AG04449 (cell line): ENCODE measurements around the gene FLOT1.

Experiments
- CTCF ChIA-PET: fragments of 350-600 bp; formaldehyde crosslinking; extraction: SDS; loops from one replicate; lab custom pipeline; 2021; ENCODE audit warnings: antibody characterized with exemption; lab: Yijun Ruan, JAX
- POLR2A ChIA-PET: fragments of 400-600, 350-600 bp; formaldehyde crosslinking; extraction: SDS; loops from one replicate; lab custom pipeline; 2020; ENCODE audit warnings: antibody characterized with exemption, inconsistent platforms; lab: Yijun Ruan, JAX
- DNase-seq: peaks from one replicate; pipeline ENCODE4 v3.0.0-alpha.2; 2010; ENCODE audit warnings: low read depth, low spot score
- H3K4me3 ChIP-seq: 2 replicates; pipeline ENCODE4 v1.5.1; 2011; ENCODE audit warnings: low read depth, mild to moderate bottlenecking, control low read depth, low read length
- TF ChIP-seq, protein P1 (sequence below): IDR thresholded peaks from one replicate; pipeline ENCODE4 v1.5.1; 2011; ENCODE audit warnings: mild to moderate bottlenecking, moderate library complexity, low read length, control low read depth, inconsistent platforms; ENCODE audit not compliant: insufficient read depth; ENCODE audit errors: missing control alignments

The FLOT1 gene

DNA sequence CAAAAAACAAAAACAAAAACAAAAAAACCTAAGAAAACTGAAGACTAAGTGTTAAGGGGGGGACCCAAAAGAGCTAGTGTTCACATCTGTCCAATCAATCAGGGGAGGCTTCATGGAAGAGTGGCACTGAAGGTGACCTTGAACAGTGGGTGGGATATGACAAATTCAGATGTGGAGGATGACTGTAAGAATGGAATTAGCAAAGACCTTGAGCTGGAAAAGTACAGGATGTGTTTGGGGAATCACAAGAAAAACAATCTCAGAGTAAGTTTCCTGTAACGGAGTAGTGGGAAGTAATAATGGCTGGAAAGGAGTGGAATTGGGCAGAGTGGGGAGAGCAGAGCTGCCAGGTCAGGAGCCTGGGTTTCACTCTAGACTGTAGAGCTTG, 4.8 kb upstream of the FLOT1 start:
- H3K4me3 ChIP-seq, result no peak overlapping the region
- ChIA-PET CTCF (interaction anchor here (0.9 to 2.1 kb wide), 10 partner anchors 16 to 340 kb away, joined by 3 to 9 read pairs (median 4); no protein-coding TSS in a partner anchor), POLR2A (interaction anchor here (0.5 to 1.2 kb wide), 2 partner anchors 35 to 37 kb away, joined by 3 to 5 read pairs; no protein-coding TSS in a partner anchor)
- no peak for DNase-seq
- TF ChIP-seq, protein P1, sequence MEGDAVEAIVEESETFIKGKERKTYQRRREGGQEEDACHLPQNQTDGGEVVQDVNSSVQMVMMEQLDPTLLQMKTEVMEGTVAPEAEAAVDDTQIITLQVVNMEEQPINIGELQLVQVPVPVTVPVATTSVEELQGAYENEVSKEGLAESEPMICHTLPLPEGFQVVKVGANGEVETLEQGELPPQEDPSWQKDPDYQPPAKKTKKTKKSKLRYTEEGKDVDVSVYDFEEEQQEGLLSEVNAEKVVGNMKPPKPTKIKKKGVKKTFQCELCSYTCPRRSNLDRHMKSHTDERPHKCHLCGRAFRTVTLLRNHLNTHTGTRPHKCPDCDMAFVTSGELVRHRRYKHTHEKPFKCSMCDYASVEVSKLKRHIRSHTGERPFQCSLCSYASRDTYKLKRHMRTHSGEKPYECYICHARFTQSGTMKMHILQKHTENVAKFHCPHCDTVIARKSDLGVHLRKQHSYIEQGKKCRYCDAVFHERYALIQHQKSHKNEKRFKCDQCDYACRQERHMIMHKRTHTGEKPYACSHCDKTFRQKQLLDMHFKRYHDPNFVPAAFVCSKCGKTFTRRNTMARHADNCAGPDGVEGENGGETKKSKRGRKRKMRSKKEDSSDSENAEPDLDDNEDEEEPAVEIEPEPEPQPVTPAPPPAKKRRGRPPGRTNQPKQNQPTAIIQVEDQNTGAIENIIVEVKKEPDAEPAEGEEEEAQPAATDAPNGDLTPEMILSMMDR, result no peak

DNA sequence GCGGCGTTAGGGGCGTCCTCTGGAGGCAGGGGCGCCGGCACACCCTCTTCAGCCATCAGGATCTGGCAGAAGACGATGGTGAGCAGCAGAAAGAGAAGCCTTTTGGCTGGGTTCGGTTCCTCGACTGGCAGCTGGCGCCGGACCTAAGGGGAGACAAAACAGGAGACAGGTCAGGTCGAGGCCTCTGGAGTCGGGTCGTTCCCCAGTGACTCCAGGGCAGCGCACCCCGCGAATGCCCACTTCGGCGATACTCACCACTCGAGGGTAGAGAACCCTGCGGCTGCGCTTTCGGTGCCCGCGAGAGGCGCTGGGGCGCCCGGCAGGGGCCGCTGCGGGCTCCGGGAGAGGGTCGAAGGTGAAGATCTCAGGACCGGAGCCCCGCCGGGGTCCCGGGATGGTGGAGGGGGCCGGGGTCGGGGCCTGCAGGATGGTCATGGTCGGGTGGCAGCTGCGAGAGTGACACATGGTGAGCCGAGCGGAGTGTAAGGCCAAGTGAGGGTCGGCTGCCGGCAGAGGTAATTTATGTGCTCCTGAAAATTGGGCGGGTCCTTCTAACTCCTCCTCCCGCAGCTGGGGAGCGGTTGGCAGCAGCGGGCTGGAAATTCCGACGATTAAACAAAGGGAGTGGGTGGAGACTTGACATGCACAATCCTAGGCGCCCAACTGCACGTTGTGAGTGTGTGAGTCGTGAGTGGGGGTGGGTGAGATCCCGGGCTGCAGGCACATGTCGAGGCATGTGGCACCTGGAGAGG, 1.7 kb upstream of the FLOT1 start, which contains the start of gene IER3:
TSS of gene IER3 (minus strand) at position 494 of the 752 bp plus-strand sequence. CDS start at position 465, 29 bp downstream.
- H3K4me3 ChIP-seq, result peak within 1 kb of the TSS; percentile 99
- CTCF ChIA-PET, result interaction anchor here (1.1 to 9.1 kb wide), 3 partner anchors 76 to 132 kb away, joined by 3 to 71 read pairs (median 4); no protein-coding TSS in a partner anchor
- DNase-seq, result no peak
- POLR2A ChIA-PET, result interaction anchor here (0.7 to 4.6 kb wide), 23 partner anchors 8 to 138 kb away, joined by 3 to 94 read pairs (median 6); partner anchors contain the start of genes DHX16 and MDC1
- TF ChIP-seq, protein P1, result peak; percentile 61

DNA sequence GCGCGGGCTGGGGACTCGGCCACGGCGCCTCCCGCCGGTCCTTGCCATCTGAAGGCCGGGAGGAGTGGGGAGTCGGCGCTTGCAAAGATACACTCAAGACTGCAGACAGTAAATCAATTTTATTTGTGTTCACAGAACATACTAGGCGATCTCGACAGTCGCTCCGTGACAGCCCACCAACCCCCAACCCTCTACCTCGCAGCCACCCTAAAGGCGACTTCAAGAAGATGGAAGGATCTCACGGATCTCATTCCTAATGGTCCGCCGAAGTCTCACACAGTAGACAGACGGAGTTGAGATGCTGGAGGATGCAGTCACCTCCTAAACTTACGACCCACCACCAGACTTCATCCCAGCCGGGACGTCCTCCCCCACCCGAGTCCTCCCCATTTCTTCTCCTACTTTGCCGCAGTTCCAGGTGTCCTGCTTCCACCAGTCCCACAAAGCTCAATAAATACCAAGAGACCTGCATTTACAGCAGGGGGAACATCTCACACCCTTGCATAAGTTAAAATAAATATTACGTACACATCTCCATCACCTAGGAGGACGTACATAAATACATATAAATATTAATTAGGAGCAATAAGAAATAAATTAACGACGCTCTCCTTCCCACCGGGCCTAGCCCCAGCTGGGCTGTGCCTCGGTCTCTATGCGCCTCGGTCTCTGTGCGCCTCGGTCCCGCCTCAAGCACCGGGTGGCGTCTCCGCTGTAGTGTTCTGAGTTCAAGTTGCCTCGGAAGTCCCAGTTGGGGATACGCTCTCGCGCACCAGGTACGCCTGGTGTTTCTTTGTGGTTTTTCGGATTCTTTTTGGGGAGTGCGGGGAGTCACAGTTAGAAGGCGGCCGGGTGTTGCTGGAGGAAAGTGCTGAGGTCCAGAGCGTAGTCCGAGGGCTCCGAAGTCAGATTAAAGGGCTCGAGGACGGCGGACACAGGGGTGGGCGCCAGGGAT, 889 bp upstream of the FLOT1 start:
- H3K4me3 ChIP-seq, result peak overlapping the region; percentile 99
- TF ChIP-seq, protein P1, result no peak
- no peak for DNase-seq
- ChIA-PET CTCF (interaction anchor here (1.8 to 9.1 kb wide), 2 partner anchors 77 to 133 kb away, joined by 5 to 71 read pairs; no protein-coding TSS in a partner anchor), POLR2A (interaction anchor here (0.6 to 4.6 kb wide), 20 partner anchors 8 to 141 kb away, joined by 3 to 94 read pairs (median 6); partner anchors contain the start of genes DDR1, DHX16, MDC1 and NRM)

DNA sequence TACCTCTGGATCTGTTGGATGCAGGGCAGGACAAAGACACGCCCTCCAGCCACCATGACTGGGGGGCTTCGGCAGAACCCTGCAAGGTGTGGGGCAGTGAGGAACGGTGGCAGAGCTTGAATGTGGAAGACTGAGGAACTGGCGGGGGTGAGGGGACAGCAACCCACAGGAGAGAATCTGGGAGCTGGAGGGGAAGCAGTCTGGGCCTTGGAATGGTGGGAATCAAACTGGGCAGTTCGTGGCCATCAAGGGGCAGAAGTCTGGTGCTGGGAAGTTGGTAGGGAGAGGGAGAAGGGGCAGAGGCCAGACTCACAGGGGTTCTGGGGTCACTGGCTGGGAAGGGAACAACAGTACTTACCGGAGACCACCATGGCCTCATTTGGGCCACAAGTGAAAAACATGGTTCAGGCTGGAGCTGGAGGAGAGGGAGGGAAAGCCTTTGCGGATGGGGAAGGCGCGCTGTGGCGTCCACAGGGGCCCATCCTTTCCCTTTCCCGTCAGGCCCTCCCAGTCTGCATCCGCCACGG, 635 bp downstream of the FLOT1 start:
- TF ChIP-seq, protein P1, result no peak
- peak overlapping the region; percentile 99 for H3K4me3 ChIP-seq
- POLR2A ChIA-PET, result interaction anchor here (0.5 to 4.6 kb wide), 23 partner anchors 10 to 143 kb away, joined by 3 to 94 read pairs (median 5); partner anchors contain the start of genes DDR1 and NRM
- CTCF ChIA-PET, result interaction anchor here (0.7 to 9.1 kb wide), 10 partner anchors 10 to 135 kb away, joined by 3 to 71 read pairs (median 4); partner anchors contain the start of gene DHX16
- DNase-seq, result no peak

DNA sequence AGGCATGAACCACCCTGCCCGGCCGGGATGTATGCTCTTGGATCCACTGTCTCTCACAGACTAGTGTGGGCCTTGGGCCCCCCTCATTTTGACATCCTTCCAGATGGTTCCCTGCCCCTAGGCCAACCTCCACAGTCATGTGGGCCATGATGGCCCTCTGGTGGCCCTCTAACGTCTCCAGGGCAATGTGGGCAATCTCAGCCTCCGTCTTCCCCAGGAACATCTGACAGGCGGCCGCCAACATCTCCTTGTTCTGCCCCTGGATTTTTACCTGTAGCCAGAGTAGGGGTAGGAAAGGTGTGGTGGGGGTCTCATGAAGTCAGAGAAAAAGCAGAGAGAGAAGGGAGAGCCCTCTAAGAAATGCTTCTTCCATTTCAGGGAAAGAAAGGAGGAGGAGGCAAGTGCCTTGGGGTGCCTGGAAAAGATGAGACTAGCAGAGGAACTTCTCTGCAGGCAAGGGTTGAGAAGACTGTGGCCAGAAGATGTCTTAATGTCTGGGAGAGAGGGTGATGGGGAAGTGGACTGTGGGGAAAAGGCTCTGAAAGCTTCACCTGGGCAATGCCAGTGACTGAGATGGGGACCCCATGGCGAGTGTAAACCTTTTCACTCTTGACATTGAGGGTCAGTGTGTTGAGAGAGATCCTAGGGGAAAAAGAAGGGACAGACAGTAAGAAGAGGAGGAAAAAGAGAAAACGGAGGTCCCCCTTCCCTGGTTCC, 1.3 kb downstream of the FLOT1 start:
- ChIA-PET CTCF (interaction anchor here (0.9 to 9.1 kb wide), 11 partner anchors 12 to 136 kb away, joined by 3 to 71 read pairs (median 4); partner anchors contain the start of gene DHX16), POLR2A (interaction anchor here (0.7 to 4.6 kb wide), 17 partner anchors 10 to 143 kb away, joined by 3 to 94 read pairs (median 6); partner anchors contain the start of genes DDR1 and NRM)
- TF ChIP-seq, protein P1, result no peak
- H3K4me3 ChIP-seq, result peak overlapping the region; percentile 99
- no peak for DNase-seq
